Pons (tissue), 1 donor: Measurements from ENCODE around the gene MOV10.

Experiments
- DNase-seq: peaks from one replicate; pipeline ENCODE4 v3.0.0-alpha.2; 2016; ENCODE audit warnings: low spot score

Gene MOV10

GRCh38 chr1:112731451-112731850 lies 57.0 kb downstream of the MOV10 start:
- DNase-seq, result no peak

- DNase-seq, result no peak
Observed at GRCh38 chr1:112735752-112736151, 61.3 kb downstream of the MOV10 start.

GRCh38 chr1:112737573-112737972 lies 63.1 kb downstream of the MOV10 start:
- no peak for DNase-seq

GRCh38 chr1:112743174-112744008 lies 68.9 kb downstream of the MOV10 start:
- no peak for DNase-seq

- no peak for DNase-seq
Observed at GRCh38 chr1:112744009-112744578, 69.6 kb downstream of the MOV10 start.

GRCh38 chr1:112748396-112748795 lies 73.9 kb downstream of the MOV10 start:
- DNase-seq, result no peak
